DND-41 (cell line): Measurements from ENCODE around the gene CAPN5.

Experiments used
- CTCF ChIP-seq: IDR thresholded peaks from 2 replicates; pipeline ENCODE4 v1.5.1; 2012; ENCODE audit warnings: borderline replicate concordance, low read length, moderate library complexity, mild to moderate bottlenecking; ENCODE audit not compliant: poor library complexity, severe bottlenecking; ENCODE audit errors: extremely low read depth
- EZH2 ChIP-seq: IDR thresholded peaks from 3 replicates; pipeline ENCODE4 v1.6.1; 2012; ENCODE audit warnings: borderline replicate concordance, low read depth, mild to moderate bottlenecking, moderate library complexity, low read length, inconsistent platforms; ENCODE audit not compliant: severe bottlenecking

DNA sequence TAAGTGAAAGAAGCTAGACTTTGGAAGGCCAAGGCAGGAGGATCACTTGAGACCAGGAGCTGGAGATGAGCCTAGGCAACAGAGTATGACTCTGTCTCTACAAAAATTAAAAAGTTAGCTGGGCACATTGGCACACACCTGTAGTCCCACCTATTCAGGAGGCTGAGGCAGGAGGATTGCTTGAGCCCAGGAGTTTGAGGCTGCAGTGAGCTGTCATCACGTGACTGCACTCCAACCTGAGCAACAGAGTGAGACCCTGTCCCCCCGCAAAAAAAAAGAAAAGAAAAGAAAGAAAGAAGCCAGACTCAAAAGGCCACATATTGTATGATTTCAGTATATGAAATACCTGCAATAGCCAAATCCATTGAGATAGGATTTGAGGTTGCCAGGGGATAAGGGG, 7.9 kb upstream of the CAPN5 start:
- no peak for TF ChIP-seq CTCF
- no peak for TF ChIP-seq EZH2
